SK-N-SH treated with all-trans-retinoic acid at 6 μM for 48 hours (cell line): ENCODE results near the gene PIP4K2C.

Experiments used
- ATAC-seq: fragments of 200-7000 bp; cut with Tn5 transposase; 3 replicates; pipeline ENCODE4 v1.9.1; 2020; ENCODE audit warnings: mild to moderate bottlenecking, moderate library complexity
- BACH2 ChIP-seq: fragments of 250-450 bp; sonication (Bioruptor Pico); IDR thresholded peaks from 2 replicates; pipeline ENCODE4 v1.9.0; 2021; ENCODE audit warnings: mild to moderate bottlenecking, borderline replicate concordance
- CSDC2 ChIP-seq: fragments of 250-450 bp; sonication (Bioruptor Pico); IDR thresholded peaks from 2 replicates; pipeline ENCODE4 v1.5.0; 2020; ENCODE audit warnings: mild to moderate bottlenecking, moderate library complexity
- CSRNP3 ChIP-seq: fragments of 250-450 bp; sonication (Bioruptor Pico); IDR thresholded peaks from 2 replicates; pipeline ENCODE4 v1.5.1; 2021; ENCODE audit warnings: mild to moderate bottlenecking, moderate library complexity
- ESRRG ChIP-seq: fragments of 250-450 bp; sonication (Bioruptor Pico); IDR thresholded peaks from 2 replicates; pipeline ENCODE4 v1.6.1; 2021; ENCODE audit warnings: mild to moderate bottlenecking
- GLIS3 ChIP-seq: fragments of 250-450 bp; sonication (Bioruptor Pico); IDR thresholded peaks from 2 replicates; pipeline ENCODE4 v1.5.0; 2020; ENCODE audit warnings: mild to moderate bottlenecking, moderate library complexity
- ISL1 ChIP-seq: fragments of 250-450 bp; sonication (Bioruptor Pico); IDR thresholded peaks from 2 replicates; pipeline ENCODE4 v2.1.2; 2022; ENCODE audit warnings: mild to moderate bottlenecking, moderate library complexity
- OSR1 ChIP-seq: fragments of 250-450 bp; sonication (Bioruptor Pico); IDR thresholded peaks from 2 replicates; pipeline ENCODE4 v1.8.0; 2022; ENCODE audit warnings: moderate library complexity, mild to moderate bottlenecking, inconsistent platforms
- POU6F1 ChIP-seq: fragments of 250-450 bp; sonication (Bioruptor Pico); IDR thresholded peaks from 2 replicates; pipeline ENCODE4 v1.8.0; 2021; ENCODE audit warnings: low read depth, mild to moderate bottlenecking, moderate library complexity, borderline replicate concordance
- PPARA ChIP-seq: fragments of 250-450 bp; sonication (Bioruptor Pico); IDR thresholded peaks from 2 replicates; pipeline ENCODE4 v1.5.0; 2020; ENCODE audit warnings: mild to moderate bottlenecking, borderline replicate concordance
- RARB ChIP-seq: fragments of 250-450 bp; sonication (Bioruptor Pico); IDR thresholded peaks from 2 replicates; pipeline ENCODE4 v1.8.0; 2021; ENCODE audit warnings: mild to moderate bottlenecking, moderate library complexity
- SNAI2 ChIP-seq: fragments of 250-450 bp; sonication (Bioruptor Pico); IDR thresholded peaks from 2 replicates; pipeline ENCODE4 v1.5.0; 2020; ENCODE audit warnings: mild to moderate bottlenecking, moderate library complexity
- TCF4 ChIP-seq: fragments of 250-450 bp; sonication (Bioruptor Pico); IDR thresholded peaks from 2 replicates; pipeline ENCODE4 v1.8.0; 2021; ENCODE audit warnings: mild to moderate bottlenecking, moderate library complexity, borderline replicate concordance
- TOX ChIP-seq: fragments of 250-450 bp; sonication (Bioruptor Pico); IDR thresholded peaks from 2 replicates; pipeline ENCODE4 v1.8.0; 2021; ENCODE audit warnings: mild to moderate bottlenecking, moderate library complexity, borderline replicate concordance
- TSHZ2 ChIP-seq: fragments of 250-450 bp; sonication (Bioruptor Pico); IDR thresholded peaks from 2 replicates; pipeline ENCODE4 v1.5.0; 2020; ENCODE audit warnings: mild to moderate bottlenecking, moderate library complexity
- ZC3H10 ChIP-seq: fragments of 250-450 bp; sonication (Bioruptor Pico); IDR thresholded peaks from 2 replicates; pipeline ENCODE4 v1.5.1; 2021; ENCODE audit warnings: mild to moderate bottlenecking, moderate library complexity
- ZFP3 ChIP-seq: fragments of 250-450 bp; sonication (Bioruptor Pico); IDR thresholded peaks from 2 replicates; pipeline ENCODE4 v1.5.0; 2020; ENCODE audit warnings: mild to moderate bottlenecking, moderate library complexity
- ZFP30 ChIP-seq: fragments of 450-650 bp; formaldehyde crosslinking; IDR thresholded peaks from 2 replicates; pipeline ENCODE4 v1.5.0; 2022; ENCODE audit warnings: mild to moderate bottlenecking, moderate library complexity
- ZNF70 ChIP-seq: fragments of 450-650 bp; formaldehyde crosslinking; IDR thresholded peaks from 2 replicates; pipeline ENCODE4 v1.5.0; 2020; ENCODE audit warnings: mild to moderate bottlenecking, moderate library complexity
- ZNF8 ChIP-seq: fragments of 450-650 bp; formaldehyde crosslinking; IDR thresholded peaks from 2 replicates; pipeline ENCODE4 v1.5.0; 2020; ENCODE audit warnings: mild to moderate bottlenecking, moderate library complexity
- TF ChIP-seq, protein P1 (sequence below): fragments of 250-450 bp; sonication (Bioruptor Pico); IDR thresholded peaks from 2 replicates; pipeline ENCODE4 v1.5.1; 2020; ENCODE audit warnings: low read depth, mild to moderate bottlenecking, moderate library complexity

PIP4K2C gene

DNA sequence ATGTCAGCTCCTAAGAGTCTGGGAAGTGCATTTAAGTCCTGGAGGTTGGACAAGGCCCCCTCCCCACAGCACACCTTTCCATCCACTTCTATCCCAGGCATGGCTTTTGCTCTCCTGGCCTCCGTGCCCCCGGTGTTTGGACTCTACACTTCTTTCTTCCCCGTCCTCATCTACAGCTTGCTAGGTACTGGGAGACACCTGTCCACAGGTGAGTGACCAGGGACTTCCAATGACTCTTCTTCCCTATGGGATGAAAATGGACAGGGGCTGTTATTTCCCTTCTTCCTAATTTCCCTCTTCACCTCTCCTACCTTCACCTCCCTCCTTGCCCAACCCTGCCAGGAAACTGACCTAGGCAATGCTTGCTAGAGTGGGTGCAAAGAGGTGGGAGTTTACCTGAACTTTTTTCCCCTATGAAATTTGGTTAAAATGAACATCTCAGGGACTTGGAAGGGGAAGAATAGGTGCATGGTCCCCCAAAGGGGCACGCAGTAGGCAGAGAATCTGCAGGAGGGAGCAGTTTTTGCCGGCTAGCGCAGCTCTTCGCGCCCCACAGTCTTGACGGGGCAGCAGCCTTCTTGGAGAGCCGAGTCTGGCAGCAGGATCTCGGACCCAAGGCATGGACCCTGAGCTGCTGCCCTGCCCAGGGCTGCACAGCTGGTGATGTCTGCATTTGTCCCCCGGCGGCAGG, 29.4 kb downstream of the PIP4K2C start:
- ATAC-seq: no peak

DNA sequence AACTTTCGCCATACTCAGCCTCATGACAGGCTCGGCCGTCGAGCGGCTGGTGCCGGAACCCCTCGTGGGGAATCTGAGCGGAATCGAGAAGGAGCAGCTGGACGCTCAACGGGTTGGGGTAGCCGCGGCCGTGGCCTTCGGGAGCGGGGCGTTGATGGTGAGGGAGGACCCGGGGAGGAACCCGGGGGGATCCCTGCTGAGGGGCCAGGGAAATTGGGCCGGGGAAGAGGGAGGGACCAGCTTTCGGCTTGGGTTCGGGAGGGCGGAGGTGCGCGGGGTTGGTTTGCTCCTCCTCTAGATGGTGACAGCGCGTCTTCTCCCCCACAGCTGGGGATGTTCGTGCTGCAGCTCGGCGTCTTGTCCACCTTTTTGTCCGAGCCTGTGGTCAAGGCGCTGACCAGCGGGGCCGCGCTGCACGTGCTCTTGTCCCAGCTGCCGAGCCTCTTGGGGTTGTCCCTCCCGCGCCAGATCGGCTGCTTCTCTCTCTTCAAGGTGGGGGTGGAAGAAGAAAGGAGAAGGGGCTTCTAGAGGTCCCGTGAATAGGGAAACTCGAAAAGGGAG, 30.0 kb downstream of the PIP4K2C start:
- ATAC-seq: no peak
- no peak for TF ChIP-seq RARB (CRISPR knock-in tag)
- TF ChIP-seq ESRRG (CRISPR knock-in tag): no peak
- TF ChIP-seq, protein P1, sequence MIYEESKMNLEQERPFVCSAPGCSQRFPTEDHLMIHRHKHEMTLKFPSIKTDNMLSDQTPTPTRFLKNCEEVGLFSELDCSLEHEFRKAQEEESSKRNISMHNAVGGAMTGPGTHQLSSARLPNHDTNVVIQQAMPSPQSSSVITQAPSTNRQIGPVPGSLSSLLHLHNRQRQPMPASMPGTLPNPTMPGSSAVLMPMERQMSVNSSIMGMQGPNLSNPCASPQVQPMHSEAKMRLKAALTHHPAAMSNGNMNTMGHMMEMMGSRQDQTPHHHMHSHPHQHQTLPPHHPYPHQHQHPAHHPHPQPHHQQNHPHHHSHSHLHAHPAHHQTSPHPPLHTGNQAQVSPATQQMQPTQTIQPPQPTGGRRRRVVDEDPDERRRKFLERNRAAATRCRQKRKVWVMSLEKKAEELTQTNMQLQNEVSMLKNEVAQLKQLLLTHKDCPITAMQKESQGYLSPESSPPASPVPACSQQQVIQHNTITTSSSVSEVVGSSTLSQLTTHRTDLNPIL (CRISPR knock-in tag): no peak
- no peak for TF ChIP-seq ZC3H10
- TF ChIP-seq GLIS3 (CRISPR knock-in tag): no peak
- TF ChIP-seq CSDC2 (CRISPR knock-in tag): no peak
- TF ChIP-seq CSRNP3 (CRISPR knock-in tag): no peak
- no peak for TF ChIP-seq ZNF70 (CRISPR knock-in tag)
- TF ChIP-seq OSR1 (CRISPR knock-in tag): no peak
- TF ChIP-seq TCF4 (CRISPR knock-in tag): no peak
- TF ChIP-seq PPARA (CRISPR knock-in tag): no peak
- TF ChIP-seq ISL1 (CRISPR knock-in tag): no peak
- TF ChIP-seq TSHZ2 (CRISPR knock-in tag): no peak

More for the DNA sequence above, 29.4 kb downstream of the PIP4K2C start:
- TF ChIP-seq TSHZ2 (CRISPR knock-in tag) (no peak), ZNF8 (no peak), TCF4 (CRISPR knock-in tag) (no peak), POU6F1 (CRISPR knock-in tag) (no peak), GLIS3 (CRISPR knock-in tag) (no peak), TOX (CRISPR knock-in tag) (no peak), ZNF70 (CRISPR knock-in tag) (no peak), CSRNP3 (CRISPR knock-in tag) (no peak), ESRRG (CRISPR knock-in tag) (no peak), ZFP30 (CRISPR knock-in tag) (no peak), ZFP3 (CRISPR knock-in tag) (no peak), SNAI2 (CRISPR knock-in tag) (no peak), BACH2 (no peak)
